A549 (cell line): ENCODE data around the gene OR10AG1.

Experiments
- CEBPB ChIP-seq, 2 experiments: fragments of >200 bp in 1 of 2; sonication (Bioruptor Twin) in 1 of 2; formaldehyde crosslinking in 1 of 2; IDR thresholded peaks; 2 replicates each; pipeline ENCODE4 v1.6.1; 2012 to 2016
- CTCF ChIP-seq: fragments of >200 bp; sonication (Bioruptor Twin); formaldehyde crosslinking; IDR thresholded peaks from 3 replicates; pipeline ENCODE4 v1.5.1; 2016
- ESRRA ChIP-seq: fragments of 150-350 bp; IDR thresholded peaks from 2 replicates; pipeline ENCODE4 v1.6.1; 2014; ENCODE audit warnings: mild to moderate bottlenecking, low read length, borderline replicate concordance
- KDM1A ChIP-seq: fragments of 200-600 bp; sonication (generic); IDR thresholded peaks from 2 replicates; pipeline ENCODE4 v1.6.1; 2016; ENCODE audit warnings: low read depth, mild to moderate bottlenecking

- TF ChIP-seq KDM1A (no peak), CTCF (peak; percentile 69), ESRRA (no peak), CEBPB (IDR thresholded peaks at IDR 0.05) (no peak)
Observed at GRCh38 chr11:55942785-55943392, 26.9 kb downstream of the OR10AG1 start.
